Cortex of kidney (tissue), 1 donor: ENCODE data around the gene LPCAT2.

Experiments used
- DNase-seq: peaks from one replicate; lab custom pipeline; 2025; lab: John Stamatoyannopoulos, UW

The LPCAT2 gene

DNA sequence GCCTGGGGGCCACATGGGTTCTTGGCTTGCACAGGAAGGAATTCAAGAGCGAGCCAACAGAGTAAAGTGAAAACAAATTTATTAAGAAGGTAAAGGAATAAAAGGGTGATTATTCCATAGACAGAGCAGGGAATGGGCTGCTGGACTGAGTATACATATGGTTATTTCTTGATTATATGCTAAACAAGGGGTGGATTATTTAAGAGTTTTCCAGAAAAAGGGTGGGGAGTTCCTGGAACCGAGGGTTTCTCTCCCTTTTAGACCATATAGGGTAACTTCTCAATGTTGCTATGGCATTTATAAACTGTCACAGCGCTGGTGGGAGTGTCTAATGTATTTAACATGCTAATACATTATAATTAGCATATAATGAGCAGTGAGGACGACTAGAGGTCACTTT lies 27.8 kb upstream of the LPCAT2 start:
- DNase-seq, result no peak

DNA sequence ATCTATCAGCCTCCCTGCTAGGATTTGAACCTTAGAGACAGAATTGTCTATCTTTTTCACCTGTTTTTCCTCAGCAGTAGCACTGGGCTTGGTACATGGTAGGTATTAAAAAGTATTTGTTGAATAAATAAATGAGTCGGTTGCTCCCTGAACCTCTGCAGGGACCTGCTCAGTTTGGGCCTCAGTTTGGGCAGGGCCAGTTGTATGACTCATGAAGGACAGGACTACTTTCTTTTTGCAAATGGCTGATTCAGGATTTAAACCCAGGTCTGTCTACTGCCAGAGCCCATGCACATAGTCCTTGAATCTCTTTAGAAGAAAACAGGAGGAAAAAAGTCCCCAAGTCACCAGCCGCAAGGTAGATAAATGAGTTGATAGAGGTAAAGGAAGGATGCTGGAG lies 26.8 kb upstream of the LPCAT2 start:
- no peak for DNase-seq

DNA sequence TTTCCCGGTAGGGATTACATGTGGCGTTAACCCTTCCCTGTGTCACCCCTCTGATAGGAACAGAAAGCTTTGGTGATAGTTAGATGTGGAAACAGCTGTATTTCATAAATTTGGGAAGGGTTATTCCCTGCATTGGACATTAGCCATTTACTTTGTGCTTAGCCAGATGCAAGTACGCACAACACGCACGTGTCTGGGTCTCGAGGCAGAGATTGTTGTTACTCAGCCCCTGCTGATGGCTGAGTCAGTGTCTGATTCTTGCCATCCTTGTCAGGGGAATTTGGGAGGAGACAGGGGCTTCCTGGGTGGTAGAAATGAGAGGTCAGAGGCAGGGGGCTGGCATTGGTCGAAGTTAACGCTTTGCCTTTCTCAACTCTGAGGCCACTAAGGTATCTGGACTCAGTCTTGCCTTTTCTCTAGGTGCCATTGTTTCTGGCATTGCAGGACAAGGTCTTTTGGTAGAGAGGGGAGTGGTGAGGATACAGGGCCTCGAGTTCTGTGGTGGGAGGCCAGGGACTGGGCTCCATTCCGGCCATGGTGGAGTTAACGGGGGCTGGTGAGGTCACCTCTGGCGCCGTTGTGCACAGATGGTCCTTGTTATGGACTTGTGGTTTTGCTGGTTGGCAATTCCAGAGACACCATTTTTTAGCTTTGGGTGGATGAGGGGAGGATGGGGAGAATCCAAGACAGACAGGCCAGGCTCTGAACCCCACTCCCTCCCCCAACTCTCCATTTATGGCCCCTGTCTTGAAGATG lies 21.6 kb upstream of the LPCAT2 start:
- DNase-seq, result no peak

DNA sequence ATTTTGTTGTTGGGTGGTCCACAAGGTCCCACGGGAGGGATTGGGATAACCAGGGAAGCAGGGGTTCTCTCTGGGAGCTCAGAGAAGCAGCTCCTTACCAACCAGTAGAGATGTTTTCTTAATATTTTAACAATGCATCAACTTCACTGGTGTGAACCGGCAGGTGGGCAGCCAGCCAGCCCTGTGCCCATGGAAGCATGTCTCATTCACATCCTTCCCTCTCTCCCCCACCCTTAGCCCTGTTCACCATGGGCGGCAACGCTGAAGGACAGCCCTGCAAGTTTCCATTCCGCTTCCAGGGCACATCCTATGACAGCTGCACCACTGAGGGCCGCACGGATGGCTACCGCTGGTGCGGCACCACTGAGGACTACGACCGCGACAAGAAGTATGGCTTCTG lies 20.6 kb upstream of the LPCAT2 start:
- no peak for DNase-seq

DNA sequence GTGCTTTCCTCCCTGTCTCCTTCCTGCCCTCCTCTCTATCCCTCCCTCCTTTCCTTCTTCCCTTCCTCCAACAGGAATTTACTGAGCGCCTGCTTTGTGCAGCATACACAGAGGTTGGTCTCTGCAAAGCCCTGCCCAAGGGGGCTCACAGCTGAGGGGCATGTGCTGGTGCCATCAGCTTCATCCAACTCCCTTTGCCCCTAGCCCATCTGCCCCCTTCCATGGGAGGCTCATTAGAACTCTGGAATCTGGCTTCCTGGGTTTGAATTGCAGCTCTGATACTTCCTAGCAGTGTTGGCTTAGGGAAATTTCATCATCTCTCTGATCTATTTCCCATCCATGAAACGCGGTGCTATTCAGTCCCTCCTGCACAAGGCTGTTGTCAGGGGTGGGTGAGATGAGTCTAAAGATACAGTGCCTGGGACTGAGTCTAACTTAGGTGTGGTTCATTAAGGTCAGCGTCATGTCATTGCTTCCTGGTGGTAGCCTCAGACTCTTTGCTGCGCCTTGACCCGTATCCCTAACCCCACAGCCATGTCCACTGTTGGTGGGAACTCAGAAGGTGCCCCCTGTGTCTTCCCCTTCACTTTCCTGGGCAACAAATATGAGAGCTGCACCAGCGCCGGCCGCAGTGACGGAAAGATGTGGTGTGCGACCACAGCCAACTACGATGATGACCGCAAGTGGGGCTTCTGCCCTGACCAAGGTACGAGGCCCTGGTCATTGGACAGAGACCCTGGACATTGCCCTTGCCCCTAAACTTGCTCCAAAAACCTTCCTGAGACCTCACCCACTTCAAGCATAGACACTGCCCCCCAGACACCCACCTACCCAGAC lies 19.5 kb upstream of the LPCAT2 start:
- DNase-seq, result no peak

DNA sequence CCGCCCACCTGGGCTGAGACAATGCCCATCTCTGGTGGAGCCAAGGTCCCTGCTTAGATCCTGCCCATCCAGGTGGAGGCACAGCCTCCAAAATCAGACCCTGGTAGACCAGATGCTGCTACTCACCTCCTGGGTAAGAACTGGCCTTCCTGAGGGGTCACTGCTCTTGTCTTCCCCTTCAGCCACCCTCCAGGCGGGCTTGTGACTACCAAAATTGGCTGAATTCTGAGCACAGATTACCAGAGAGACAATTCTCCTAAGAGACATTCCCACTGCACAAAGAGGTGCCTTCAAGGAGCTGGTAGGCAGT lies 19.0 kb upstream of the LPCAT2 start:
- no peak for DNase-seq

DNA sequence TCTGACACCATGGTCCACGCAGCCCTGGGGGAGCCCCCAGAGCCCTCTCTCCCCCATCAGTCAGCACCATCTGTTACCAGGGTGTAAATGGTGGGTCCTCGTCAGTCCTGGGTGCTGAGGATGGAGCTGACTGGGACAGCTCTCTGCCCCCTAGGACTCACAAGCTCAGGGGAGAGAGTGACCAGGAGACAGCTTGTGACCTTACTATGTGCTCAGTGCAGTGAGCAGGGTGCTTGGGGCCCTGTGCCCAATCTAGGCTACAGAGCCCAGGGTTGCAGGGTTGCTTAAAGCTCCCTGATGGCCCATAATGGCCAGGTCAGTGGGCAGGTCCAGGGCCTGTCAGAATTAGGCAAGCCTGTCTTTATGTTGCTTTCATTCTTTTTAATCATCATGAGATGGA lies 18.6 kb upstream of the LPCAT2 start:
- no peak for DNase-seq

DNA sequence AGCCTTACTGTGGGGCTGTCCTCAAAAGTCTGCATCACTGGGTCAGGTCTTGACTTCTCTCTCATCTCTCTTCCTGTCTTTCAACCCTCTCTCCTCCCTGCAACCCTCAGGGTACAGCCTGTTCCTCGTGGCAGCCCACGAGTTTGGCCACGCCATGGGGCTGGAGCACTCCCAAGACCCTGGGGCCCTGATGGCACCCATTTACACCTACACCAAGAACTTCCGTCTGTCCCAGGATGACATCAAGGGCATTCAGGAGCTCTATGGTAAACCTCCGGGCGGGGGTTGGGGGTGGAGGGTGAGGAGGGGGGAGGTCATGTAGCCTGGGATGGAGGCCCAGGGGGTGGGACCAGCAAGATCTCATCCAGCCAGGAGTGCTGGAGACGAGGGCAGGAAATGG lies 17.2 kb upstream of the LPCAT2 start:
- no peak for DNase-seq

DNA sequence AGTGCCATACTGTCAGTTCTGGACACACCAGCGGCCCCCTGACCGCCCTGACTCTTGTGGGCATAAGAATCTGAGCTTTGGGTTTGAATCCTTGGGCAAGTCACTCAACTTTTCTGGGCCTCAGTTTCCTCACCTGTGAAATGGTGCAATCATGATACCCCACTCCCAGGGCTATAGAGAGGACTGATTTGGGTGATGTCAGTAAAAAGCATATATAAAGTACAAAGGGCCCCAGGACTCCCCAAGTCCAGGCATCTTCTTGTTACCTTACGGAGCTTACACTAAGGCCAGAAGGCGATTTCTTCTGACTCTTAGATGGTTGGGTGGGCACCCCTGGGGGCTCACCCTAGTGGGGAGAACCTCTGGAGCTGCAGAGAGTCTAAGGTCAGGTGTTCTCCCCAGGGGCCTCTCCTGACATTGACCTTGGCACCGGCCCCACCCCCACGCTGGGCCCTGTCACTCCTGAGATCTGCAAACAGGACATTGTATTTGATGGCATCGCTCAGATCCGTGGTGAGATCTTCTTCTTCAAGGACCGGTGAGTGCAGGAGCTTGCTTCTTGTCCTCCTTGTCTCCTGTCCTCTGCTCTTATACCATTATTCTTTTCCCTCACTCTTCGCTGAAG lies 16.0 kb upstream of the LPCAT2 start:
- no peak for DNase-seq

DNA sequence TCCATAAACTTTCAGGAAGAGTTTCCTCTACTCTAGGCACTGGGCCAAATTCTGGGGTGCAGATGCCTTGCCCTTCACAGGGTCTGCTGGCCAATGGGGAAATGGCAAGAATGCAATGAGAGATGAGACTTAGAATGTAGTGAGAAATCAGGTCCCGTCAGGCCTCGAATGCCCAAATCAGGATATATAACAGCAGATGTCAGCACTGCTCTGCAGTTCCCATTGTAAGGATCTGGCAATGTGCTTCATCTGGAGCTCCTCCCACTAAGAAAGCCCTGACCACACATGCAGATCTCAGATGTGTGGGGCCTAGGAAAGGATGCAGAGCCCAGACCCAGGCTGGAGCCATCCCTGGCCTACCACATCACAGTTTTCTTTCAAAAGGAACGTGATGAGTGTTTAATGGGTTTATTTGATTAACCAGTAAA lies 13.9 kb upstream of the LPCAT2 start:
- DNase-seq, result no peak

DNA sequence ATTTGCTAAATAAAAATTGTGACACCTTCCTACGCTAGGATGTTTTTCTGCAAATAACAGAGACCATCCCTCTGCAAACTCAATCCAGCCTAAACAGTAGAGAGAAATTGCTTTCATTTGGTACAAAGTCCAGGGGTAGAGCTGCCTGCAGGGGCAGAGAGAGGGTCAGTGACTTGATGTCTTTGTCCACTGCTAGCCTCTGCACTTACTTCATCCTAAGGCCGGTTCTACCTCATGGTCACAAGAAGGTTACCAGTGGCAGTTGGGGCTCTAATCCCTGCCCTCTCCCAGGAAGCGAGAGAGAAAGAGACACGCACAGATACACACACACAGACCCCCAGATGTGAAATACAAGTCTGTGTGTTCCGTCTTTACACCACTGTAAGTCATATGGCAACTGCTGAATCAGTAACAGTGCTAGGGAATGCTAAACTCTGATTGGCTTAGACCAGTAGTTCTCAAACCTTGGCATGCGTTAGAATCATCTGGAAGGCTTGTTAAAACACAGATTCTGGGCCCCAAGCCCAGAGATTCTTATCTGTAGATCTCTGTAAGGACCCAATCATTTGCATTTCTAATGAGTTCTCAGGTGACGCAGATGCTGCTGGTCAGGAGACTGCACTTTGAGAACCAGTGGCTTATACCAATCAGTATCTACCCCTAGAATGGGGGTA lies 13.1 kb upstream of the LPCAT2 start:
- DNase-seq, result no peak

DNA sequence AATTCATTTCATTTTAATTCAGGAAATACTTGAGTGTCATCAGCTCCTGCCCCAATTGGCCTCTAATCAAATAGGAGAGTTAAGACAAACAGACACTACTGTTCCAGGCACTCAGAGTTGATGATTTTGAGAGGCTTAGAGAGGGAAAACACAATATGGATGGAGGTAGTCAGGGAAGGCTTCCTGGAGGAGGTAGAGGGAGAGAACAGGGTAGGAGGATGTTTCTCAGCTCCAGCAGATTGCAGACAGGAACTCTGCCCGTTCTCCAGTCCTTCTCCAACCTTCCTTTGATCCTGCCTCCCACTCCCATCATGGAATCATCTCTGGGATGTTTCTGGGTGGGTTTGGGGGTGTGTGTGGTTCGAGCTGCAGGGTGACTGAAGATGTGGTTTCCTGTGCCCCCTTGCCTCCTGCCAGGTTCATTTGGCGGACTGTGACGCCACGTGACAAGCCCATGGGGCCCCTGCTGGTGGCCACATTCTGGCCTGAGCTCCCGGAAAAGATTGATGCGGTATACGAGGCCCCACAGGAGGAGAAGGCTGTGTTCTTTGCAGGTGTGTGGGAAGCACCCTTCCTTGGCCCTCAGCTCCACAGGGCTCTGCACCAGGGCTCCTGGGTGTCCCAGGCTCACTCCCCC lies 12.2 kb upstream of the LPCAT2 start:
- DNase-seq, result no peak

DNA sequence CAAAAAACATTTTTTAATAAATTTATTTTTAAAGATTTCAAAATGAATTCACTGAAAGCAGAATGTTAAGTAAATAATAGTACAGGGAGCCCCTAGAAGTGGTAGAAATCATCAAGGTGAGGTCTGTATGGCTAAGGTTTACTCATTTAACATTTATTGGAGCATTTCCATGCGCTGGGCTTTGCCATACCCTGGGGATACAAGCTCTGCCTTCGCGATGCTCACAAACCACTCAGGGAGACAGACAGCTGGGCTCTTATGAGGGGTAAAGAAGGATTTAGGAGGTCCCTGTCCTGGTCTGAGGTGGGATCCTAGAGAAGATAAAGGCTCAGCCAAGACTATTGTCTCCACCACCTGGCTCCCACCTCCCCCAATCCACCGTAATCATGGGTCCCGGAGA lies 11.3 kb upstream of the LPCAT2 start:
- no peak for DNase-seq

DNA sequence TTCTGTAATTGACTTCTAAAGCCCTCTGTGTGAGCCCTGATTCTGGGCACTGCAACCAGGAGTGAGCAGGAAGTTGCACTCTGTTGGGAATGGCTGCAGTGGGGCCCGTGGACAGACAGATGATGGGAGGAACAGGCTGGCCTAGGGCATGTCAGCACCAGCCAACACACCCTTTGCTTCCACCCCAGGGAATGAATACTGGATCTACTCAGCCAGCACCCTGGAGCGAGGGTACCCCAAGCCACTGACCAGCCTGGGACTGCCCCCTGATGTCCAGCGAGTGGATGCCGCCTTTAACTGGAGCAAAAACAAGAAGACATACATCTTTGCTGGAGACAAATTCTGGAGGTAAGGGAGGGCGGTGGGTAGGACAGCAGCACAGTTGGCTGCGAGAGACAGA lies 10.8 kb upstream of the LPCAT2 start:
- no peak for DNase-seq

DNA sequence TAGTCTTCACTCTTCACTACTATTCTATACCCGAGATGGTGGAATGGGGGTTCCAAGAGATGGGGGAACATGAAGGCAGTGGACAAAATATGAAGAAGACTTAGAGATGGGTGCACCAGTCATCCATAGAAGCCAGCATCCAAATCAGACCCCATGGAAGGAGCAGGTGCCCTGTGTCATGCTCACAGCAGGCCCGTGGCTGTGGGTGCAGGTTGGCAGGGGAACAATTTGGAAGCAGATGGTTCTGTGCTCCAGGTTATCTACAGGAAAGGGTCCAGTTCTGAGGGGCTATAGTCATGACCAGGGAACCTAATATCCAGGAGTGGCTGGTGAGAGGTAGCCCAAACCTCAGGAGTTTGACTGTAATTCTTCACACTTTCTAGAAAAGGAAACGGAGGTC lies 9.6 kb upstream of the LPCAT2 start:
- no peak for DNase-seq

DNA sequence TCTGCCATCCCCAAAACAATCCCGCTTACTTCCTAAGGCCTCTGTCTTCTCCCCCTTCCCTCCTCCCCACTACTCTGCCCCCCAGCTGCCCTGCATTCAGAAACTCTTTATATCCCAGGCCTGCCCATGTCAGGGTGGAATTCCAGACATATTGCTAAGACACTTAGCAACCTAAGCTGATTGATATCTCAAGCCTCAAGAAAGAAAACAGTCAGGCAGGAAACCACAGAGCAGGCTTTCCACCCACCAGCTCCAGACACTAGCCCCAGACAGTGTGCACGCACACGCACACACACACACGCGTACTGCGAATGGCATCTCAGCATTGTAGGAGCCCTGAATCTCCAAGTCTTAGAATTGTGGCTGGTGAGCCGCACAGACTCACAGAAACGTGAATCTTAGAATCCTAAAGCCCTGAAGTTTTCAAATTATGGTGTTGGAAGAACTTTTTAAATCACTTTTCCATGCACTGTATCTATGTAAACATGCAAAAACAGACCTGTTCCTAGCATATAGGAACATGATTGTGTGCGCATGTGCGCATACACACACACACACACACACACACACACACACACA lies 8.8 kb upstream of the LPCAT2 start:
- DNase-seq, result no peak

DNA sequence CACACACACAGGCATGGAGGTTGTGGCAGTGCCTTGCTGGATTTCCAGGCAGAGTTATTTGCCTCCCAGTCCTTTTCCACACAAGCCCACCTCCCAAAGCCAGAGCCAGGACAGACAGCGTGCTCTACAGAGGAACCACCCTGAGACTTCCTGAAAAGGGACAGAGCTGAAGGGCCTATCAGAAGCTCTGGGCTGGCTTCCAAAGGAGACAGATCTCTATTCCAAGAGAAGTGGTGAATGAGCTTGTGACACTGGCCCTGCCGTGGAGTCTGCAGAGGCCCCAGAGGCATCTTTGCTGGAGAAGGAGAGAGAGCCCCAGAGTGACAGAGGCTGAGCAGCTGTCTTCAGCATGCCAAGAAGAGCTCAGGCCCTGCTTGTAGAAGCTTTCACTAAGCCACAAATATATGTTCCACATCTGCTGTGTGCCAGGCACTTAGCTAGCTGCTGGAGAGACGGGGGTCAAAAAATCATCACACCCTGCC lies 8.3 kb upstream of the LPCAT2 start:
- DNase-seq, result no peak

DNA sequence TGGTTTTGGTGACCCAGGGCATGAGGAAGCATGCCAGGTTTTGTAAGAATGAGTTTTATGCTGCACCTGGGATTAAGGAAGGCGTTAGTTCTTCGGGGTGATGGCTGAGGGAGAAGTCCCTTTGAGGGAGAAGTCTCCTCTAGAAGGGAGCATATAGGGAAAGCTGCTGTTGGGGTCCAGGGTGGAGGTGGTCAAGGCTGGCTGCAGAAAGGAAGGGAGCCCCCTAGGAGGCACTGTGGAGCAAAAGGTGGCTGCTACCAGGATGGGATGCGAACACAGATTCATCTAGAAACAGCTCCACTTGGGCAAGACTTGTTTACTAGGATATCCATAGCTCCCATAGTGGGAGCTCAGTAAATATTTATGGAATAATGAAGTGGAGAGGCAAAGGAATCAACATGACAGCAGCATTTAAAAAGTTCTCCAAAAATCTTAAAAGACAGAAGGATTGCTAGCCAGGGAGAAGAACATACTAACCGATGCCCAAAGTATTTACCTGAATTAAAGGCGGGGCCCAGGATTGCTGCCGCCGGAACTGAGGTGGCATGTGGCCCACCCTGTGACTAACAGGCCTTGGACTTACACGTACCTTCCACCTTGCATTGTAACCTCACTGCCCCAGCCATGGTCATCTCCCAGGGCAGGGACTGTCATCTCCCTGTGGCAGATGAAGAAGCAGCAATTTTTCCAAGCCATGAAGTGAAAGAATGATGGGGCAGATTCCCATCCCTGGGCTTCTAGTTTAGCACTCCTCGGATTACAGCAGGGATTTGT lies 7.1 kb upstream of the LPCAT2 start:
- no peak for DNase-seq

DNA sequence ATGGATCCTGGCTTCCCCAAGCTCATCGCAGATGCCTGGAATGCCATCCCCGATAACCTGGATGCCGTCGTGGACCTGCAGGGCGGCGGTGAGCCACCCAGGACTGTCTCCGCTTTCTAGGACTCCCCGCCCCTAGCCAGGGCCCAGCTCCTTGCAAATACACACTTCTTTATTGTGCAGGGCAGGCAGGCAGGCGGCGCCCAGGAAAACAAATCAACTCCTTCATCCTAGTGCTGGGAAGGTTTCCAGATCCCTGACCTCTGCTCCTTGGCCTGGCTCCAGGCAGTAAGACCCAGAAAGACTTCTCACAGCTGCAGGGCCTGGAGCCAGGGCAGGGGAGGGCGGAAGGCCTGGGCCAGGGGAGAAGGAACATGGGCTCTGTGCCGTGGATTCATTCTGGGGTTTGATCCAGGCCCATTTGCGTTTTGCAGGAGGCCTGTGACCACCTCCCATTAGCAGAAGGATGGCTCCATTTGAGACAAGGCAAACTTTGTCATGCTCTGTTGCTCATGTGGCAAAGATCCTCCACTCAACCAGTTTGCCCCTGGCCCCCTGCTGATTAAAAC lies 6.0 kb upstream of the LPCAT2 start:
- no peak for DNase-seq

DNA sequence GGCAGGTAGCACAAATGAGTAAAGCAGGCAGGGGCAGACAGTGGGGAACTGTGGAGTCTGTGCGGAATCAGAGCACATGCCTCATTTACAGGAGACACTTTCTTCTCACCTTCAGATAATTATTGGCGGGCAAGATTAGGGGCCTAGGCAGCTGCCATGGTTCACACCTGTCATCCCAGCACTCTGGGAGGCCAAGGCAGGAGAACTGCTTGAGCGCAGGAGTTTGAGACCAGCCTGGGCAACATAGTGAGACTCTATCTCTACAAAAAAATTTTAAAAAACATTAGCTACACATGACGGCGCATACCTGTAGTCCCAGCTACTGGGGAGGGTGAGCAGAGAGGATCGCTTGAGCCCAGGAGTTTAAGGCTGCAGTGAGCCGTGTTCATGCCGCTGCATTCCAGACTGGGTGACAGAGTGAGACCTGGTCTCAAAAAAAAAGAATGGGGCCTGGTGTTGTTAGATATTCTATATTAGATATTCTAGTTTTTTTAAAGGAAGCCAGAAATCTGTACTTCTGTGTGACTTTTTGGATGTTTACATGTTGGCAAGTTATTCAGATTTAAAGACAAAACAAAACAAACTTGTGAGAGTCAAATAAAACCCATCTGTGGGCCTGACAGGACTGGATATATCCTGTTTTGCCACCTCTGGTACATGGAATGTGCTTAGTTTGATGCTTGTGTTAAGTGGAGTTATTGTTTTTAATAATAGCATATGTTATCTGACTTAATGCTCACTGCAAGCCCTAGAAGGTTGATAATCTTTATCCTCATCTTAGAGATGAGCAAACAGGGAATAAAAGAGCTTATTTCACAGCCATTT lies 4.9 kb upstream of the LPCAT2 start:
- no peak for DNase-seq
